Spleen (tissue), 11 donors: ENCODE results near the gene FCSK. TPM values are rescaled to one million over a fixed set of nuclear protein-coding genes. Genes with fewer than 3 reads are reported as not detected.

ENCODE experiments used
- DNase-seq: peaks from one replicate; pipeline ENCODE4 v3.0.0-alpha.2; 2020
- H3K27ac ChIP-seq, 8 donors: fragments of 200-600 bp; sonication (generic) in 7 of 8; 1 replicate in 4 of 8; 2 replicates in 4 of 8; pipeline versions ENCODE4 v1.5.0 to v1.8.0; 2016 to 2021; ENCODE audit warnings: inconsistent platforms in 4 of 8, mild to moderate bottlenecking in 4 of 8, moderate library complexity in 1 of 8
- H3K27me3 ChIP-seq, 7 donors: fragments of 200-600 bp; sonication (generic) in 6 of 7; replicated peaks in 1 of 7; 1 replicate in 4 of 7; 2 replicates in 3 of 7; pipeline versions ENCODE4 v1.5.0 to v1.8.0; 2016 to 2021; ENCODE audit warnings: inconsistent platforms in 3 of 7, mild to moderate bottlenecking in 1 of 7
- H3K36me3 ChIP-seq, 6 donors: fragments of 200-600 bp; sonication (generic) in 5 of 6; 1 replicate in 4 of 6; 2 replicates in 2 of 6; pipeline versions ENCODE4 v1.5.0 to v1.8.0; 2016 to 2021; ENCODE audit warnings: inconsistent platforms in 2 of 6
- H3K4me1 ChIP-seq, 6 donors: fragments of 200-600 bp; sonication (generic) in 5 of 6; 1 replicate in 3 of 6; 2 replicates in 3 of 6; pipeline versions ENCODE4 v1.5.0 to v1.8.0; 2016 to 2021; ENCODE audit warnings: inconsistent platforms in 3 of 6
- H3K4me3 ChIP-seq, 8 donors: fragments of 200-600 bp; sonication (generic) in 7 of 8; 1 replicate in 4 of 8; 2 replicates in 4 of 8; pipeline versions ENCODE4 v1.5.0 to v1.8.0; 2016 to 2021; ENCODE audit warnings: inconsistent platforms in 4 of 8, mild to moderate bottlenecking in 4 of 8, moderate library complexity in 2 of 8
- H3K9me3 ChIP-seq, 8 donors: fragments of 200-600 bp; sonication (generic) in 7 of 8; 1 replicate in 4 of 8; 2 replicates in 4 of 8; pipeline versions ENCODE4 v1.5.0 to v1.8.0; 2016 to 2021; ENCODE audit warnings: inconsistent platforms in 4 of 8
- POLR2A ChIP-seq, 3 donors: fragments of 450-650 bp; IDR thresholded peaks; one replicate each; pipeline ENCODE4 v1.5.1; 2017; ENCODE audit warnings: antibody characterized with exemption in 3 of 3, mild to moderate bottlenecking in 1 of 3
- POLR2AphosphoS5 ChIP-seq, 3 donors: sonication (generic); formaldehyde crosslinking; IDR thresholded peaks; one replicate each; pipeline ENCODE4 v1.5.1; 2017; ENCODE audit warnings: antibody characterized with exemption in 3 of 3
- WGBS, 5 donors: extraction: QIAGEN DNeasy Blood & Tissue Kit in 3 of 5; methylation state at CpG; one replicate each; pipeline versions ENCODE4 v1.1.5 to v1.1.7; 2013 to 2018; 5-methylcytosine and 5-hydroxymethylcytosine counted together
- intact Hi-C: fragments of 100-400 bp; cut with DNase I; formaldehyde crosslinking; loops from one replicate; pipeline ENCODE4 v1.15.0; 2023; ENCODE audit warnings: low total_unique reads
- polyA plus RNA-seq, 3 donors: library from polyadenylated mRNA; stranded (reverse); fragments of 200-250 nt; gene quantifications; one replicate each; pipeline ENCODE4 v1.2.1, GENCODE V29; 2013
- total RNA-seq, 7 donors: library from RNA; depleted of rRNA in 3 of 7; stranded (reverse); fragments of >200 nt in 3 of 7; fragmentation: NEBNext Ultra II Directional in 4 of 7; extraction: Animal tissue kit (Norgen Biotek cat#: 25700) in 4 of 7; gene quantifications; one replicate each; pipeline versions ENCODE4 v1.1.0 to v1.2.1, GENCODE V29; 2016 to 2021
- TF ChIP-seq, protein P1 (sequence below), 11 experiments: fragments of 200-600 bp in 7 of 11; fragments of 450-650 bp in 4 of 11; sonication (generic) in 4 of 11; IDR thresholded peaks in 8 of 11; conservative IDR thresholded peaks in 3 of 11; 1 replicate in 7 of 11; 2 replicates in 4 of 11; pipeline versions ENCODE4 v1.4.0 to v1.8.0; 2016 to 2021; ENCODE audit warnings: antibody characterized with exemption in 11 of 11, inconsistent platforms in 4 of 11, mild to moderate bottlenecking in 1 of 11
- donor health status: healthy with polysubstance abuse.
- donor health status: DM: no; HTN: no; CAD: no; lungs with moderate emphysema.
- donor health status: DM: no; HTN: no; CAD: no.
- donor health status: Bipolar disorder and iron deficiency.
- donor health status: healthy.
- donor health status: DM: no; HTN: no; CAD: no.
- donor health status: DM: yes; HTN: yes; CAD: no.

FCSK gene
- total and polyA plus RNA-seq, 10 donors = 8.1 to 31.9 (median 23.5) TPM

DNA sequence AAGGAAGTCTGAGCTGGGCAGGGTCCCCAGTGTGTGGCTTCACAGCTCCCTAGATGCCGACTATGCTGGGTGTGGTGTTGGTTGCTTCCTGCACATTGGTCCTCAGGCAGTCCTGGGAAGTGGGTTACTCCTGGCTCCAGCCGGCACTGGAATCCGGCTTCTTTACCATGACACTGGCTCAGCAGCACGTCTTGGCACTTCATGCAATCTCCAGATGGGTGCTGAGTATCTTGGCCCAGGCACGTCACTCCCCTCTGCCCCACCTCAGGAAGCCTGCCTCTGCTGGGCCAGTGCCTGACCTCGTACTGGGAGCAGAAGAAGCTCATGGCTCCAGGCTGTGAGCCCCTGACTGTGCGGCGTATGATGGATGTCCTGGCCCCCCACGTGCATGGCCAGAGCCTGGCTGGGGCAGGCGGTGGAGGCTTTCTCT is 24.5 kb downstream of the FCSK start:
- intact Hi-C loops = no loop called here
- no peak for DNase-seq
- peak in 2 of 3 donors; percentile 28 to 35 for TF ChIP-seq POLR2AphosphoS5 (IDR thresholded peaks at IDR 0.05)
- TF ChIP-seq, protein P1, sequence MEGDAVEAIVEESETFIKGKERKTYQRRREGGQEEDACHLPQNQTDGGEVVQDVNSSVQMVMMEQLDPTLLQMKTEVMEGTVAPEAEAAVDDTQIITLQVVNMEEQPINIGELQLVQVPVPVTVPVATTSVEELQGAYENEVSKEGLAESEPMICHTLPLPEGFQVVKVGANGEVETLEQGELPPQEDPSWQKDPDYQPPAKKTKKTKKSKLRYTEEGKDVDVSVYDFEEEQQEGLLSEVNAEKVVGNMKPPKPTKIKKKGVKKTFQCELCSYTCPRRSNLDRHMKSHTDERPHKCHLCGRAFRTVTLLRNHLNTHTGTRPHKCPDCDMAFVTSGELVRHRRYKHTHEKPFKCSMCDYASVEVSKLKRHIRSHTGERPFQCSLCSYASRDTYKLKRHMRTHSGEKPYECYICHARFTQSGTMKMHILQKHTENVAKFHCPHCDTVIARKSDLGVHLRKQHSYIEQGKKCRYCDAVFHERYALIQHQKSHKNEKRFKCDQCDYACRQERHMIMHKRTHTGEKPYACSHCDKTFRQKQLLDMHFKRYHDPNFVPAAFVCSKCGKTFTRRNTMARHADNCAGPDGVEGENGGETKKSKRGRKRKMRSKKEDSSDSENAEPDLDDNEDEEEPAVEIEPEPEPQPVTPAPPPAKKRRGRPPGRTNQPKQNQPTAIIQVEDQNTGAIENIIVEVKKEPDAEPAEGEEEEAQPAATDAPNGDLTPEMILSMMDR (IDR thresholded peaks at IDR 0.05 in 8 of 11, conservative IDR thresholded peaks at IDR 0.05 in 3 of 11) = no peak
- no peak for TF ChIP-seq POLR2A (IDR thresholded peaks at IDR 0.05)
- peak overlapping the region in 4 of 8 donors; percentile 5 to 46 (median 28) for H3K27ac ChIP-seq
- peaks cover 0 to 19% (median 7%) of the 10 kb centered on the region in 6 donors for H3K4me1 ChIP-seq
- peaks cover 0 to 98% (median 70%) of the 10 kb centered on the region in 6 donors for H3K36me3 ChIP-seq
- H3K27me3 ChIP-seq = no peaks in the 10 kb centered on the region
- no peak overlapping the region for H3K4me3 ChIP-seq
- H3K9me3 ChIP-seq = no peaks in the 10 kb centered on the region
- WGBS, 5 donors = 51 to 76% (median 62%) methylated on average over 8 to 10 of the region's 10 CpGs

DNA sequence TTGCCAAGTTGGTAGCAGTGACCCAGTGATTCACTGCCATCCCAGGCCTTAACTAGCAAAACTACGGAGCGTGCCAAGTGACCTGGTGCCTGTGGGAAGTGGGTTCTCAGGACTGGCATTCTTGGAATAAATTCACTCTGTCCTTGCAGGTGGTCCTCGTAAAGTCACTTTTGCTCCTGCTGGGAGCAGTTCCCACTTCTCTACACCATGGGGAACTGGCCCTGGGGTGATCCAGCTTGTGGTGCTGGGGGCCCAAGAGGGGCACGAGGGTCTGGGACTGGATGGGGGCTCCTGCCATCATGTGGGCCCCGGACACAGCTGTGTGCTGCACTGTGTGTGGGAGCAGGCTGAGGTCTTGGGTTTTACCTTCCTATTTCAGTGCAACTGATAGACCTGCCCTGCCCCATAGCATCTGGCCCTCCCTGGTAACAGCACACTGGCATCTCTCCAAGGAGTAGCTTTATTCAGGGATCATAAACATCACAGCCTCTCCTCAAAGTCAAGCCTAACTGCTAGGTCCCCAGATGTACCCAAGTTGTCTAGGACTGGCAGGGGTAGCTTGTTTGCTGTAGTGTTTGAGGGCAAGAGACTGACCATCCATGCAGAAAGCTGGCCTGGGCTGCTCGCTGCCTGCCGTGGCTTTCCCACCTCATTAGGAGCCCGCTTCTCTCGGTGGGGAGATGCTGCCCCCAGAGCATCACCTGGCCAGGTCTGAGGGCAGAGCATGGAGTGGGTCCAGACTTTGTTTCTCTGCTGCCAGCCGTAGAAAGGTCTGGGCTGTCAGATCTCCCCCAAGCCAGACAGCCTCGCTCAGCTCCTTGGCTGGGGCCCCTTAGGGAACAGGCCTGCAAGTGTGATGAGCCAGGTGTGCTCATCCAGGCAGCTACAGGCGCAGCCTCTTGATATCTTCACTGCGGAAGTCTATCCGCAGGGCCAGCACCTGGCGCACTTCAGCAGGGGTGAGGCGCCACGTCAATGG is 26.0 kb downstream of the FCSK start:
- 91 to 97% (median 93%) methylated on average over 17 of the region's 17 CpGs for WGBS, 5 donors
- Histone ChIP-seq H3K27ac (no peak overlapping the region), H3K27me3 (no peaks in the 10 kb centered on the region), H3K9me3 (no peaks in the 10 kb centered on the region), H3K4me3 (no peak overlapping the region), H3K4me1 (peaks cover 0 to 19% (median 7%) of the 10 kb centered on the region in 6 donors), H3K36me3 (peaks cover 0 to 98% (median 65%) of the 10 kb centered on the region in 6 donors)
- no peak for TF ChIP-seq POLR2A (IDR thresholded peaks at IDR 0.05)
- TF ChIP-seq, protein P1 (IDR thresholded peaks at IDR 0.05 in 8 of 11, conservative IDR thresholded peaks at IDR 0.05 in 3 of 11) = no peak
- no peak for TF ChIP-seq POLR2AphosphoS5 (IDR thresholded peaks at IDR 0.05)
- intact Hi-C loops = no loop called here
- DNase-seq = no peak

DNA sequence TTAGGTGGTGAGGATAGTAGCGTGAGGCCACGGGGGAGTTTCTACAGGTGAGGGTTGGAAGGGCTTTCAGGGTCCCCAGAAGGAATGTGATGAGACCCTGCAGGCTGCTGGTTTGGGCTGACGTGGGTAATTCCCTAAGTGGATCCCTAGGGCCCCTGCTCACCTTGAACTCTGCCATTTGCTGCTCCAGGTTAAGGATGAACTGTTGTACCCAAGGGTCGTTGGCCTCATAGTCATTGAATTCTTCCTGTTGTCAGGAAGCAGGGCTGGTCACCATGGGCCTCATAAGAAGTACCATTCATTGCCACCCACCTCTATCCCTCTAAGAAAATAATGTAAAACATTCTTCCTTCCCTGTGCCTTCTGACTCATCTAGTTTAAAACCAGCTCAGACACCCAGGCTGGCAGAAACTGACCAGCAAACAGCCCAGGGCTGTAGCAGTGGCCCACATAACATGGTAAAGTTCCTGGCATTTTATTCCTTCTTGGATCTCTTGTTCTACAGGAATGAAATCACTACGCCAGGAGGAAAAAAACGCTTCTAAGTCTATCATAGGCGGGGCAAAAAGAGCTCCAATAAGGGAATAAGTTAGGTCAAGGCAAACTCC is 27.6 kb downstream of the FCSK start:
- DNase-seq = no peak
- Histone ChIP-seq H3K27ac (no peak overlapping the region), H3K4me1 (peaks cover 0 to 14% (median 7%) of the 10 kb centered on the region in 6 donors), H3K9me3 (no peaks in the 10 kb centered on the region), H3K4me3 (no peak overlapping the region), H3K36me3 (peaks cover 0 to 98% (median 74%) of the 10 kb centered on the region in 6 donors), H3K27me3 (no peaks in the 10 kb centered on the region)
- TF ChIP-seq POLR2A (IDR thresholded peaks at IDR 0.05) (no peak), POLR2AphosphoS5 (IDR thresholded peaks at IDR 0.05) (no peak)
- TF ChIP-seq, protein P1 (IDR thresholded peaks at IDR 0.05 in 8 of 11, conservative IDR thresholded peaks at IDR 0.05 in 3 of 11) = no peak
- intact Hi-C loops = no loop called here
- 86 to 92% (median 88%) methylated on average over 7 of the region's 7 CpGs for WGBS, 5 donors

DNA sequence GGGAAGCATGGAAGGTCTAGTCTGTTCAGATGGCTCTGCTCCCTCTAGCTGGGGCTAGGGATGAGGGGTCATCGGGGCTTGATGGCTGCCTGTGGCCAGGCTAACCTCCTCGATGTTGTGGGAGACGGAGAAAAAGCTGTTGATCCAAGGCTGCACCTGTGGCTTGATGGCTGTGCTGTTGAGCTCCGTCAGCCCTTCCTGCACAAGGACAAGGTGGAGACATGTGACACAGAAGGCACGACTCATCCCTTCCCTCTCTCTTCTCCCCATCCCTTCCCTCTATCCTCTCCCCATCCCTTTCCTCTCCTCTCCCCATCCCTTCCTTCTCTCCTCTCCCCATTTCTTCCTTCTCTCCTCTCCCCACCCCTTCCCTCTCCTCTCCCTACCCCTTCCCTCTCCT is 28.2 kb downstream of the FCSK start:
- H3K27me3 ChIP-seq = no peaks in the 10 kb centered on the region
- TF ChIP-seq, protein P1 (IDR thresholded peaks at IDR 0.05 in 8 of 11, conservative IDR thresholded peaks at IDR 0.05 in 3 of 11) = no peak
- no peak for TF ChIP-seq POLR2A (IDR thresholded peaks at IDR 0.05)
- peak in 1 of 3 donors; percentile 16 for TF ChIP-seq POLR2AphosphoS5 (IDR thresholded peaks at IDR 0.05)
- DNase-seq = no peak
- intact Hi-C loops = no loop called here
- H3K36me3 ChIP-seq = peaks cover 0 to 98% (median 75%) of the 10 kb centered on the region in 6 donors
- 83 to 89% (median 87%) methylated on average over 5 of the region's 5 CpGs for WGBS, 5 donors
- no peak overlapping the region for H3K4me3 ChIP-seq
- peaks cover 0 to 14% (median 7%) of the 10 kb centered on the region in 6 donors for H3K4me1 ChIP-seq
- H3K9me3 ChIP-seq = no peaks in the 10 kb centered on the region
- H3K27ac ChIP-seq = no peak overlapping the region
